ENCODE measurements around the gene PPP1R9A.

PPP1R9A gene

GRCh38 chr7:94907026-94907810 lies at the start of gene PPP1R9A:
Gene PPP1R9A (plus strand): TSS chr7:94907594. CDS start chr7:94910114, 2,520 bp downstream.
- intact Hi-C loops (cut with DNase I), result loop anchor here (5.0 to 10.0 kb wide), 4 partner anchors 138 to 400 kb away; partner anchors contain the start of genes CASD1 and SGCE

DNA sequence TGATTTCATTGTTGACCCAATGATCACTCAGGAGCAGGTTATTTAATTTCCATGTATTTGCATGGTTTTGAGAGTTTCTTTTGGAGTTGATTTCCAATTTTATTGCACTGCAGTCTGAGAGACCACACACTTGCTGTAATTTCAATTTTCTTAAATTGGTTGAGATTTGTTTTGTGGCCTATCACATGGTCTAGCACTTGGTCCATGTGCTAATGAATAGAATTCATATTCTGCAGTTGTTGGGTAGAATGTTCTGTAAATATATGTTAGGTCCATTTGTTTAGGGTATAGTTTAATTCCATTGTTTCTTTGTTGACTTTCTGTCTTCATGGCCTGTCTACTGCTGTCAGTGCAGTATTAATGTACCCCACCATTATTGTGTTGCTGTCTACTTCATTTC lies 36.3 kb upstream of the PPP1R9A start:
- intact Hi-C loops (cut with DNase I), result no loop called here
- no peak for DNase-seq

More at GRCh38 chr7:94907026-94907810, at the start of gene PPP1R9A:
- peak; percentile 43 to 87 (median 72) for DNase-seq

- DNase-seq, result no peak
- intact Hi-C loops (cut with DNase I), result no loop called here
Measured at GRCh38 chr7:94873239-94873638, 34.2 kb upstream of the PPP1R9A start.

DNA sequence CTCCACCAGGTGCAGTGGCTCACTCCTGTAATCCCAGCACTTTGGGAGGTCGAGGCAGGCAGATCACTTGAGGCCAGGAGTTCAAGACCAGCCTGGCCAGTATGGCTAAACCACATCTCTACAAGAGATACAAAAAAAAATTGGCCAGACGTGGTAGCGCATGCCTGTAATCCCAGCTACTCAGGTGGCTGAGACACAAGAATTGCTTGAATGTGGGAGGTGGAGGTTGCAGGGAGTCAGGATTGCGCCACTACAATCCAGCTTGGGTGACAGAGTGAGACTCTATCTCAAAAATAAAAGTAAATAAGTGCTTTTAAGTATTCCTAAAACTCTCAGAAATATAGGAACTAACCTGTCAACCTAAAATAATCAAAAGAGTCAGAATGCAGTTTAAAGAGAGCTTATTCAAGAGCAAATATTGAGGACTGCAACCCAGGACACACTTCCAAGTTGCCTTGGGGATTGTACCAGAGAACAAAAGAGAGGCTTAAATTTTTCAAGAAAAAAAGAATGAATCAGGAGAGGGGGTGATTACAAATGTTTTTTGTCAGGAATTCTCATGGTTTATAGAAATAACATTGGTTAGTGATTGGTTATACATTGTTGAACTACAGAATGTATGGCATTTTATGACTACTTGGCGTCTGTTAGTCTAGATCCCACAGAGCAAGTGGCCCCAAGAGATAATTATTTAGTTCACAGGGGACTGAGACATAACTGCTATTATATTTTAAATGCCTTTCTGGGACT lies 33.2 kb upstream of the PPP1R9A start:
- intact Hi-C loops (cut with DNase I), result no loop called here
- no peak for DNase-seq

GRCh38 chr7:94875201-94875600 lies 32.2 kb upstream of the PPP1R9A start:
- no peak for DNase-seq
- intact Hi-C loops (cut with DNase I), result no loop called here

DNA sequence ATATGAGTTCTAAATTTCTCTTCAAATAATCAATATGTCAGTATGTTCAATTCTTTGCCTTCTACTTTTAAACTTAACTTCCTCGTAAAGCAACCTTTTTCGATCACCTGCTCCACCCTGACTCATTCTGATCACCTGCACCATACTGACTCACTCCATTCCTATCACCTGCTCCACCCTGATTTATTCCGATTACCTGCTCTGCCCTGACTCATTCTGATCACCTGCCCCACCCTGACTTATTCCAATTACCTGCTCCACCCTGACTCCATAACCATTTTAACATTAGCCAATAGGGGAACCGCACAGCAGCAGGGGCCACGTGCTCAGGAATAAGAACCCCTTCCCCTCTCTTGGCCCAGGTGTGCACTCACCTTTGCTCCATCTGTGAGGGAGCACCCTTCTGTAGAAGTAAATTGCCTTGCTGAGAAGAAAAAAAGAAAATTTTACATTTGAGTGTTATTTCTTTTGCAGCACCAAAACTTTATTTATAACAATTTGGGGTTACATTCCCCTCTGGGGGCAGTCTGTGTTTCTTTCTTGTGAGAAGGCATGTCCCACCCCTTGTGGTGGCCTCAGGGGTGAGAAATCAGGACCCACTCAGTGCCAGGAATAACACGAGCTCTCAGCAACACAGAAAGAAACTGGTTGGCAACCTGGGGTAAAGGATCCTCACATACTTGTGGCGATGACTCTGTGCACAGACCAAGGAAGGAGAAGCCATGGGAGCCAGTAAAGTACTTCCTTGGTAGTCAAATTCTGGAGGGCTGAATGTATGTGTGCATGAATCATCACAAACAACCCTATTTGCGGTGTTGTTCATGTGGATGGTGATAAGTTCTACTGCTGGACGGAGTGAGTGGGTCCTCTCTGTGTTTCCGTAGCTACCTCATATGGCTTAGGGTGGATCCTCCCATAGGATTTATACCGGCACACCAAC lies 29.4 kb upstream of the PPP1R9A start:
- intact Hi-C loops (cut with DNase I), result no loop called here
- DNase-seq, result no peak

DNA sequence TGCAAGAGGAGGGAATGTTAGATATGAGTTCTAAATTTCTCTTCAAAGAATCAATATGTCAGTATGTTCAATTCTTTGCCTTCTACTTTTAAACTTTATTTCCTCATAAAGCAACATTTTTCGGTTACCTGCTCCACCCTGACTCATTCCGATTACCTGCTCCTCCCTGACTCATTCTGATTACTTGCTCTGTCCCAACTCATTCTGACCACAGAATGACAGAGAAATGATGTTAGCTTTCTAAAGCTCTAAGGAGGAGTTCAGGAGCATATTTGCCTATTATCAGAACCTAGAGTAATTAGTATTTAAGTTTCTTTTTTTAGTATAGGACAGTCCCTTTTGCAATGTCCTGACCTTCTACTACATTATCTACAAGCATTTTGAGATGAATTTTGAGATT lies 24.5 kb upstream of the PPP1R9A start:
- DNase-seq, result no peak
- intact Hi-C loops (cut with DNase I), result no loop called here

DNA sequence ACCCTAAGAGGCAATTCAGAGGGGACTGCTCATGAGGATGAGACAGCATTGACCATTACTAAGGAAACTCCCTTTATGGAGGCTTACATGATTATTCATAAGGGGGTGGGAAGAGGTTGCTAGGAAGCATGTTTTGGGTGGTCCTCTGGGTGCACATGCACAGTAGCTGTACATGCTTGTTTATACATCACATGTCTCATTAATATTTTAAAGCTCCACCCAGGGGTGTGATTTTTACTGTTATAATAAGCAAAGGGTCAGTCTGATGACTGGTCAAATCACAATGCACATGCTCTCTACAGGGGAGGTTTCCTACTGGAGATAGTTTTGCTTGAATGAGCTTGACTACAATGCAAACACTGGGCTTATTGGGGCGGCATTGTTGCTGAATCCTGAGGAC lies 23.8 kb upstream of the PPP1R9A start:
- intact Hi-C loops (cut with DNase I), result no loop called here
- no peak for DNase-seq

GRCh38 chr7:94888551-94888950 lies 18.8 kb upstream of the PPP1R9A start:
- DNase-seq, result no peak
- intact Hi-C loops (cut with DNase I), result no loop called here

DNA sequence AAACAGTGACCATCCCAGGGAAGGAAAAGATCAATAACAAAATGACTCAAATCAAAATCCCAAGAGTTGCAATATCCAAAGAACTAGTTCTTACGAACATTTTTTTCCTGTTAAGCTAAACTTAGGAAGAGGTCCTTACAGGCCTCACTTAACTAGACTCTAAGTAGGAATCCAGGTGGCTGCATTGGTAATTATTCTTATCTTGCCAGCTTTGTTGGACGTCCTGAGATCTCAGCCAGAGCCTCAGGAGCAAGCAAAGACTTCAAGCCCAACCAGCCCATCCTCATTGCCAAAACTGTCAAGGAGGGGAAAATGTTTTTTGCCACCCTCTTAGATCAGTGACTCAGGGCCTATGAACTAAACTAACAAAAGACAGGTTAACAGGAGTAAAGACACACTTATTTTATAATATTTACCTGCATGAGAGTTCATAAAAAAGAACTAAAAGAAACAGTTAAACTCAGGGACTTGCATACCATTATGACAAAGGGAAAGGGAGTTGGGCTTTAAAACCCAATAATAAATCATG lies 18.3 kb upstream of the PPP1R9A start:
- intact Hi-C loops (cut with DNase I), result no loop called here
- DNase-seq, result no peak

GRCh38 chr7:94890216-94890615 lies 17.2 kb upstream of the PPP1R9A start:
- no peak for DNase-seq
- intact Hi-C loops (cut with DNase I), result no loop called here

DNA sequence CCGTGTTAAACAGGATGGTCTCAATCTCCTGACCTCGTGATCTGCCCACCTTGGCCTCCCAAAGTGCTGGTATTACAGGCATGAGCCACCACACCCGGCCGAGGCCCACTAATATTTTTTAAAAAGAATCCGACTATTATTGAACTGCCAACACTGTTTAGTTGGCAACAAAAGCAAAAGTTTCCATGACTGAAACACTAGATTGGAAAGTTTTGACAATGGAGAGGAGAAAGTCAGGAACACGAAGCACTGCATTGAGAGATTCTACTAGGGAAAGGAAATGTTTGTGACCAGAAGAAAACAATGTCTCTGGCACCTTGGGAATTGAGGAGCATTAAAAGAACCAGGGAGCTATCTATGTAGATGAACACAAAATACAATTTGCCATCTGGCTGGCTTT lies 13.7 kb upstream of the PPP1R9A start:
- intact Hi-C loops (cut with DNase I), result no loop called here
- DNase-seq, result no peak

DNA sequence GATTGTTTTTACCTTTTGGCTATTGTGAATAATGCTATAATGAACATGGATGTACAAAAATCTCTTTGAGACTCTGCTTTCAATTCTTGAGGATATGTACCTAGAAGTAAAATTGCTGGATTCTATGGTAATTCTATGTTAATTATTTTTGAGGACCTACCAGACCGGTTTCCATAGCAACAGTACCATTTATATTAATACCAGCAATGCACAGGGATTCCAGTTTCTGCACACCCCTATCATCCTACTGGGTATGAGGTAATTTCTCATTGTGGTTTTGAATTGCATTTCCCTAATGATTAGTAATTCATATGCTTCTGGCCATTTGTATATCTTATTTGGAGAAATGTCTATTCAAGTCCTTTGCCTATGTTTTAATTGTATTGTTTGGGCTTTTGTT lies 9.9 kb upstream of the PPP1R9A start:
- DNase-seq, result no peak
- intact Hi-C loops (cut with DNase I), result no loop called here

DNA sequence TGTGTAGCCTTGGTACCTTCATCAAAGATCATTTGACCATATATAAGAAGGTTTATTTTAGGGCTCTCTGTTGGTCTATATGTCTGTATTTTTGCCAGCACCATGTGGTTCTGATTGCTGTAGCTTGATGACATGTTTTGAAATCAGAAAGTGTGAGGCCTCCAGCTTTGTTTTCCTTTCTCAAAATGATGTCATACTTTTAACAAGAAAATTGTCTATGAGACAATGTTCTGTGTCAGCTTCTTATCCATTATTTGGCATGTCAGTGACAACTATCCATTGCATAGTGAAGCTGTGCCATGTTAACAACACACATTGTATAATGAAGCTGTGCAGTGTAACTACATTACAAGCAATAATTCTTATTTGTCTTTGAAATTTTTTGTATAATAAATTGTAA lies 9.1 kb upstream of the PPP1R9A start:
- intact Hi-C loops (cut with DNase I), result no loop called here

GRCh38 chr7:94901981-94902380 lies 5.4 kb upstream of the PPP1R9A start:
- intact Hi-C loops (cut with DNase I), result loop anchor here (10.0 kb wide), 3 partner anchors 143 to 303 kb away; partner anchors contain the start of gene SGCE
- DNase-seq, result no peak

More for the DNA sequence above, 9.1 kb upstream of the PPP1R9A start:
- DNase-seq, result no peak

- intact Hi-C loops (cut with DNase I), result loop anchor here (10.0 kb wide), 3 partner anchors 141 to 301 kb away; partner anchors contain the start of gene SGCE
- DNase-seq, result no peak
Measured at GRCh38 chr7:94903971-94904370, 3.4 kb upstream of the PPP1R9A start.

DNA sequence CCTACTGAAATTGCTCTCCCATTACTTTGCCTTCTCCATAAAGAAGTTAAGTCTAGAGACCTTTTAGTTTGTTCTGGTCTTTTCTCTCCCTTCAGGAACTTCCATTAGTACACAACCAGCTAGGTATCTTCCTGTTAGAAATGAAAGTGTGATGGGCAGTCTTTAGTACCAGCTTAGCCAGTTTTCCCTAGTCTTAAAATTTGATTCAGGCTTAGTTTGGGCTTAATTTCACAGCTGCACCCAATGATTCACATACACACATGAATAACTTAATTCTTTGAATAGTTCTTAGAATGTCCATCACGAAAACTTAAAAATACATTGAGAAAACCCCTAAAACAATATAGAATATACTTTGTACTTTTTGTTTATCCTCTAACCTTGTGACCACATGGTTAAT lies 2.4 kb upstream of the PPP1R9A start:
- intact Hi-C loops (cut with DNase I), result loop anchor here (5.0 to 10.0 kb wide), 4 partner anchors 140 to 398 kb away; partner anchors contain the start of genes CASD1 and SGCE
- no peak for DNase-seq

DNA sequence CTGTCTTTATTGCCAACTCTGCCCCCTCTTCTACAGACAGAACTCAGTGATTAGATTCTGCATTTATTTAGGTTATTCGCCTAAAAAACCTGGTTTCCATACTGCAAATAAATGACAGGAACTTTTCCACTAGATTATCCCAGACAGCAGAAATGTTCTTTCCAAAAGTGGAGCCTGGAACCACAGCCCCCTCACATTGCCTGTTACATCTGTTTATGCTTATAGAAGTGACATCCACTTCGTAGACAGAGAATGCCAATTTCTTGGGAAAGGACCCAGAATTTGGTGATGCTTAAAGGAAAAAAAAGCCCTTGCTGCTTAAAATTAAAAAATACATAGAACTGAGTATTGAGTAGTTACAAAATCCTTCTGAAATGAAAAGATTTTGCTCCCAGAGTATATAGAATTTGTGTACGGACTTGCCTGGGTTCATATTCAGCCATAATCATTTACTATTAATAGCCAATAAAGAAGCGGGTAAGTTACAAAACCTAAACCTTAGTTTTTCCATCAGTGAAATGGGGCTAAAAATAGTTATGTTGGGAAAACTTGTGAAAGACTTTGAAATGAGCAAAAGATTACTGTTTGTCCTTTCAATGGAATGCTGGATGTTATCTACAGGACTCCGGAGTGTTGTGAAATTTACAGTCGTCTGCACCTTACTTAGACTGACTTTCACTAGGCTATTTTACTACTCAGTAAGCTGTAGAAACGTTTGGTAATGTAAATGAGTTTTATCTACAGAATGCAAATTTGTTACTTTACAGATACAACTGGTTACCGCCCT lies 1.1 kb upstream of the PPP1R9A start:
- DNase-seq, result no peak
- intact Hi-C loops (cut with DNase I), result loop anchor here (5.0 to 10.0 kb wide), 4 partner anchors 139 to 399 kb away; partner anchors contain the start of genes CASD1 and SGCE

Data from head of caudate nucleus (tissue), 42 donors.